Activated T-cell treated with anti-CD3 and anti-CD28 coated beads for 24 hours (primary cell): ENCODE data around the gene CYP39A1.

Experiments
- DNase-seq: peaks from one replicate; pipeline ENCODE4 v3.0.0-alpha.2; 2020; ENCODE audit warnings: low read depth

CYP39A1 gene

DNA sequence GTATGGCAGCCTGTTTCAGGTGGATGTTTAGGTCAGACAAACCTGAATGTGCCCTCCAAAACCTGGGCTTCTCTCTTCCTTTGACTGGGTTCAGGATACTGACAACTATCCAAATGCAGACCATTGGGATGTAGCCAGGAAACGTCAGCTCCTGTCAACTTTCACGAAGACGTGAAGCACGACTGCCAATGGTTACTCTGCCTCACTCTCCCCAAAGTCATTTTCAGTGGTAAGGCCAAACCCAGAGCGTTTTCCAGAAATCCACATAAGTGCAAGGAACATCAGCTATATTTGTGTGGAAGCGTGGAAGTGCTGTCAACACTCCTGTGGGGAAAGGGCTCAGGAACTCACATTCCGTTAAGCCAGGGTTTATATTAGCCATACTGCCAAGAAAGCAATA is 141.3 kb downstream of the CYP39A1 start:
- no peak for DNase-seq

GRCh38 chr6:46510651-46511050 is 142.0 kb downstream of the CYP39A1 start:
- DNase-seq = no peak

- DNase-seq = no peak
Observed at GRCh38 chr6:46509981-46510510, 142.6 kb downstream of the CYP39A1 start.

GRCh38 chr6:46509063-46509462 is 143.6 kb downstream of the CYP39A1 start:
- DNase-seq = no peak

DNA sequence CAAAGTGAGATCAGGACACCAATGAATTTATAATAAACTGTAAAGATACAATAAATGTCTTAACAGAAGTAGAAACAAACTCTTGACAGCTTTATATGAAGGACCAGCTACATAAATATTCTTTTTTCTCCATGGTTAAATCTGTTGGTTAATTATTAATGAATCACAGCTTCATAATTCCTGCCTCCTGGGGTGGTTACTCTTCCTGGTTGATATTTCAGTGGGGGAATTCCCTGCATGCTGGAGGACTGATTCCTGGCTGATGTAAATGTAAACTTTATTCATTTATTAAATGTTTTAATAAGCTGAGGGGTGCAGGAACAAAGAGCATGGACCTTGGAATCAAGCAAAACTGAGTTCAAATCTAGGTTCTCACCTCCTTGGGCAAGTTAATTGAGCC is 145.2 kb downstream of the CYP39A1 start:
- no peak for DNase-seq

GRCh38 chr6:46505693-46506512 is 146.7 kb downstream of the CYP39A1 start:
- no peak for DNase-seq

DNA sequence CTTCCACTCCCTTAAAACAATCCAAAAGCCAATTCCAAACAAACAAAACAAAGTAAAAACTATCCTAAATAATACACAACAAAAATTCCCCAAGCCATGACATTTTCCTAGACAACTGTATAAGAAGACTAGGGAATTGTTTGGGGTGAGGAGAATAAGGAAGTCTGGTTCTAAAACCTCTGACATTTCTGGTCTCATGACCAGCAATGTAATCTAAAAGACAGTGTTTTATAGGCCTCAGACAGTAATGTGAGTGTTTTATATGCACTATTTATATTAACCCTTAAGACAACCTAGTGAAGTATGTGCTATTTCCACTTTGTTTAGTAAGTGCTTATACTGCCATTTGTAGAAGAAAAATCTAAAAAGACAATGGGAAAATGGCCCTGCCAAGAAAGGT is 148.4 kb downstream of the CYP39A1 start:
- no peak for DNase-seq

GRCh38 chr6:46502486-46503119 is 150.0 kb downstream of the CYP39A1 start:
- DNase-seq = no peak

DNA sequence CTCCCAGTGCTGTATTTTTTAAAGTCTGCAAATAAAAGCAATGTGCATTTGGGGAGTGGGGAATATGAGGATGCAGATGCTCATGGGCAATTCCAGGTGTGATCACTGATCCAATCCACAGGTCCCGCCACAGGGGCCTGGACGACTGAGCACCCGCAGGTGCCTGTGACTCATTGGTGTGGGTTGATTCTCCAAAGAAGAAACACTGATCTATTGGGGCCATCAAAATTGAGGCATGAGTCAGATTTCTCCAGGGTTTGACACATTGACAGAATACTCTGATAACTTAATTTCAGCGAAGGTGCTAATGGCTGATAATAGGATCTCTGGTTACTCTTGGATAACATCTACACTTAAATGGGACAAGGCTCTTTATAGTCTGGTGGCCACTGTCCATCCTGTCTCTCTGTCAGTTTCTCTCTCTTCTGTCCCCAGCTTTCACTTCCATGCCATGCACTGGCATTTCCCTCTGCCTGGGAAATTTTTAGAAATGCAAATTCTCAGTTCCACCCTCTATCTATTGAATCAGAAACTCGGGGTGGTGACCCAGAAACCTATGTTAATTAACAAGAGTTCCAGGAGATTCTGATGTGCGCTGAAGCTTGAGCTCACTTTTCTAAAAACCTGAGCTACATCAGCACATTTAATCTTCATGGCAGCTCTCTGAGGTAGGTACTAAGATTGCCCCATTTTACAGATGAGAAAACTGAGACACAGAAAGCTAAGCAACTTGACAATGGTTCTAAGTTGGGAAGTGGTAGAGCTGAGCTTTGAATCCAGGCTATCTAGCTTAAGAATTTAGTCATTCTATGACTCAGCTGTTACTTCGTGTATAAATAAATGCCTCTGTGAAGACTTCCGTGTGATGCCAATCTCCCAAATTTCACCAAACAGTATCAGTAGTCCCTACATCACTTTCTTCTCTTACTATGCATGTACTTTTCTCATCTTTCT is 151.2 kb downstream of the CYP39A1 start:
- no peak for DNase-seq

GRCh38 chr6:46500382-46500781 is 152.2 kb downstream of the CYP39A1 start:
- no peak for DNase-seq
